Endothelial cell of umbilical vein (primary cell): ENCODE measurements around the gene CDC14B. TPM values are rescaled to one million over a fixed set of nuclear protein-coding genes. Genes with fewer than 3 reads are reported as not detected.

Experiments
- BruUV-seq: library from RNA; stranded (reverse); fragments of 400-500 nt; replicated peaks from 2 replicates; lab custom pipeline; 2021; lab: Mats Ljungman, UMichigan
- CTCF ChIA-PET: fragments of 300-600, 350-600 bp; sonication (Branson Sonifier 250); formaldehyde crosslinking; loops from one replicate; lab custom pipeline; 2021; ENCODE audit warnings: antibody characterized with exemption, inconsistent platforms; lab: Charles Lee
- POLR2A ChIA-PET: fragments of 300-600, 350-600 bp; sonication (Branson Sonifier 250); formaldehyde crosslinking; loops from one replicate; lab custom pipeline; 2021; ENCODE audit warnings: antibody characterized with exemption, inconsistent platforms; lab: Charles Lee
- DNase-seq: peaks from one replicate; pipeline ENCODE4 v3.0.0-alpha.2; 2011; ENCODE audit warnings: low read depth, low spot score
- FAIRE-seq: peaks from 2 replicates; lab custom pipeline; 2011; peaks lifted over from hg19 to GRCh38; lab: Jason Lieb, UNC
- H2AFZ ChIP-seq: 2 replicates; pipeline ENCODE4 v1.6.0; 2012; ENCODE audit warnings: low read depth, low read length, control low read depth, inconsistent platforms
- H3K27ac ChIP-seq: 2 replicates; pipeline ENCODE4 v1.5.1; 2011; ENCODE audit warnings: low read depth, mild to moderate bottlenecking, control low read depth, low read length, moderate library complexity; ENCODE audit not compliant: insufficient read depth
- H3K27me3 ChIP-seq, 2 experiments: 2 replicates each; pipeline versions ENCODE4 v1.6.0 to v1.6.1; 2011; ENCODE audit warnings: low read length in 2 of 2, mixed read lengths in 1 of 2; ENCODE audit not compliant: control insufficient read depth in 2 of 2, insufficient read depth in 2 of 2
- H3K36me3 ChIP-seq, 2 experiments: 2 replicates in 1 of 2; 3 replicates in 1 of 2; pipeline ENCODE4 v1.5.1; 2011; ENCODE audit warnings: low read length in 2 of 2, mild to moderate bottlenecking in 1 of 2, moderate library complexity in 1 of 2; ENCODE audit not compliant: control insufficient read depth in 2 of 2, insufficient read depth in 2 of 2; ENCODE audit errors: extremely low read depth in 1 of 2
- H3K4me1 ChIP-seq: 3 replicates; pipeline ENCODE4 v1.5.1; 2011; ENCODE audit warnings: mild to moderate bottlenecking, low read length; ENCODE audit not compliant: control insufficient read depth, insufficient read depth; ENCODE audit errors: extremely low read depth
- H3K4me2 ChIP-seq: 2 replicates; pipeline ENCODE4 v1.6.1; 2011; ENCODE audit warnings: low read length, control low read depth, mixed read lengths; ENCODE audit not compliant: insufficient read depth
- H3K4me3 ChIP-seq, 3 experiments: fragments of 200-600 bp in 1 of 3; sonication (generic), shearing (Covaris generic) in 1 of 3; replicated peaks in 1 of 3; 2 replicates each; pipeline ENCODE4 v1.5.1; 2011 to 2016; ENCODE audit warnings: control low read depth in 3 of 3, low read length in 3 of 3, mild to moderate bottlenecking in 2 of 3, inconsistent platforms in 1 of 3, low read depth in 1 of 3, moderate library complexity in 1 of 3; ENCODE audit not compliant: insufficient read depth in 1 of 3
- H3K79me2 ChIP-seq: 2 replicates; pipeline ENCODE4 v1.6.0; 2012; ENCODE audit warnings: low read length, inconsistent platforms; ENCODE audit not compliant: control insufficient read depth, insufficient read depth
- H3K9ac ChIP-seq: replicated peaks from 2 replicates; pipeline ENCODE3; 2011; ENCODE audit warnings: low read length, control low read depth; ENCODE audit not compliant: insufficient read depth; ENCODE audit errors: extremely low read depth
- H3K9me1 ChIP-seq: replicated peaks from 3 replicates; pipeline ENCODE4 v1.6.0; 2011; ENCODE audit warnings: mild to moderate bottlenecking, low read length; ENCODE audit not compliant: control insufficient read depth, insufficient read depth; ENCODE audit errors: extremely low read depth
- H3K9me3 ChIP-seq: replicated peaks from 2 replicates; pipeline ENCODE4 v1.5.1; 2012; ENCODE audit warnings: low read length, inconsistent platforms; ENCODE audit not compliant: control insufficient read depth, insufficient read depth
- H4K20me1 ChIP-seq: replicated peaks from 2 replicates; pipeline ENCODE3; 2011; ENCODE audit warnings: mild to moderate bottlenecking, low read length; ENCODE audit not compliant: control insufficient read depth, insufficient read depth; ENCODE audit errors: extremely low read depth
- EZH2 ChIP-seq: IDR thresholded peaks from 2 replicates; pipeline ENCODE4 v1.6.1; 2012; ENCODE audit warnings: borderline replicate concordance, low read depth, mild to moderate bottlenecking, moderate library complexity, low read length, inconsistent platforms; ENCODE audit not compliant: severe bottlenecking
- FOS ChIP-seq: IDR thresholded peaks from 2 replicates; pipeline ENCODE4 v1.6.1; 2011; ENCODE audit warnings: mild to moderate bottlenecking, low read length, moderate library complexity, borderline replicate concordance; ENCODE audit not compliant: insufficient read depth
- GATA2 ChIP-seq: IDR thresholded peaks from 2 replicates; pipeline ENCODE4 v1.7.0; 2011; ENCODE audit warnings: low read depth, mild to moderate bottlenecking, moderate library complexity, mixed read lengths, low read length; ENCODE audit not compliant: insufficient read length, insufficient read depth
- JUN ChIP-seq: IDR thresholded peaks from 2 replicates; pipeline ENCODE4 v1.6.1; 2011; ENCODE audit warnings: borderline replicate concordance, low read depth; ENCODE audit not compliant: insufficient read length, insufficient read depth
- MYC ChIP-seq: IDR thresholded peaks from one replicate; pipeline ENCODE4 v1.6.1; 2011; ENCODE audit warnings: mild to moderate bottlenecking, low read depth, low read length
- POLR2A ChIP-seq: IDR thresholded peaks from 2 replicates; pipeline ENCODE4 v1.6.1; 2012; ENCODE audit warnings: low read depth, mild to moderate bottlenecking, control low read depth, low read length
- POLR2AphosphoS5 ChIP-seq: IDR thresholded peaks from 2 replicates; pipeline ENCODE4 v1.6.1; 2012; ENCODE audit warnings: low read depth, mild to moderate bottlenecking, control low read depth, low read length, moderate library complexity; ENCODE audit not compliant: insufficient read depth
- dilution Hi-C: fragments of 300-500 bp; cut with MboI; formaldehyde crosslinking; loops from one replicate; pipeline ENCODE4 v1.15.0; 2019; ENCODE audit warnings: low sequenced_read_pairs; ENCODE audit not compliant: extremely low pct_ligation_motif_present
- intact Hi-C: fragments of 100-400 bp; cut with micrococcal nuclease; formaldehyde crosslinking; loops from one replicate; pipeline ENCODE4 v1.10.0; 2022
- polyA plus RNA-seq, 4 experiments: library from polyadenylated mRNA; depleted of rRNA in 3 of 4; stranded (reverse) in 3 of 4; unstranded in 1 of 4; fragments of >200 nt; gene quantifications; 2 replicates each; pipeline versions ENCODE4 v1.2.1 to v1.2.3, GENCODE V29; 2011 to 2012; ENCODE audit warnings: missing spikeins in 1 of 4
- total RNA-seq: library from RNA; stranded (reverse); gene quantifications from 2 replicates; pipeline ENCODE4 v1.2.3, GENCODE V29; 2021
- TF ChIP-seq, protein P1 (sequence below), 2 donors: IDR thresholded peaks; 1 replicate in 1 of 2; 2 replicates in 1 of 2; pipeline ENCODE4 v1.5.1; 2011; ENCODE audit warnings: low read length in 2 of 2, mild to moderate bottlenecking in 2 of 2, moderate library complexity in 2 of 2, control low read depth in 1 of 2, inconsistent platforms in 1 of 2, low read depth in 1 of 2; ENCODE audit not compliant: insufficient read depth in 1 of 2; ENCODE audit errors: extremely low read depth in 1 of 2
- TF ChIP-seq, protein P2 (sequence below): IDR thresholded peaks from 2 replicates; pipeline ENCODE4 v1.6.1; 2011; ENCODE audit not compliant: insufficient read depth, insufficient read length

CDC14B gene
- total and polyA plus RNA-seq, 2 donors (not counting 3 experiments of a cell fraction or from before 2014, with no cell fraction given), result 0.39 to 0.93 TPM

DNA sequence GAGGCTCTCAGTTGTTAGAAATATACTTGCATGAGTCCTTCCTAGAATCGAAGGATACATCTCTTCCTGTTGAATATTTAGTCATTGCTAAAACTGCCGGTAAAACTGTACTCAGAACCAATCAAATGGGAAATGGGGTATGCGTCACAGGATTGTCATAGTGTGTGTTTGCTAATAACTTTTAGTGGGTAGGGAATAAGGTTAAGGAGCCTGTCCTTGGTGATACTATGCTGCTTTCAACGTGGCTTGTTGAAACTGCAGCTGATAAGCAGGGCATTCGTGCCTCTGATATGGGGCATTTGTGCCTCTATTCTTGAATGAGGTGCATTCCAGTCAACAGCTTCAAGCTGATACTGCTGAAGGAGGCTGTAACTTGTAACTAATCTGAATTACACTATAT, 143.1 kb downstream of the CDC14B start:
- Histone ChIP-seq H3K9ac (no peak overlapping the region), H3K4me2 (no peak overlapping the region), H3K27ac (no peak overlapping the region), H2AFZ (peak overlapping the region; percentile 73), H3K79me2 (no peaks in the 10 kb centered on the region), H3K27me3 (no peaks in the 10 kb centered on the region), H3K4me3 (no peak overlapping the region), H4K20me1 (no peaks in the 10 kb centered on the region), H3K9me3 (no peaks in the 10 kb centered on the region), H3K36me3 (peaks cover 2% of the 10 kb centered on the region in 2 experiments), H3K9me1 (no peaks in the 10 kb centered on the region), H3K4me1 (no peaks in the 10 kb centered on the region)
- dilution Hi-C loops, result no loop called here
- CTCF ChIA-PET, result interaction anchor here (0.6 to 1.4 kb wide), 2 partner anchors 149 to 190 kb away, joined by 3 to 4 read pairs; no protein-coding TSS in a partner anchor
- intact Hi-C loops, result loop anchor here (1.0 kb wide), 1 partner anchor 14 kb away; no protein-coding TSS in a partner anchor
- FAIRE-seq, result peak; percentile 68
- peak; percentile 30 for DNase-seq
- POLR2A ChIA-PET, result no interaction called here
- no TSS peak for BruUV-seq
- TF ChIP-seq JUN (no peak), POLR2AphosphoS5 (no peak), FOS (no peak), EZH2 (no peak), GATA2 (no peak), POLR2A (no peak), MYC (no peak)
- TF ChIP-seq, protein P1, sequence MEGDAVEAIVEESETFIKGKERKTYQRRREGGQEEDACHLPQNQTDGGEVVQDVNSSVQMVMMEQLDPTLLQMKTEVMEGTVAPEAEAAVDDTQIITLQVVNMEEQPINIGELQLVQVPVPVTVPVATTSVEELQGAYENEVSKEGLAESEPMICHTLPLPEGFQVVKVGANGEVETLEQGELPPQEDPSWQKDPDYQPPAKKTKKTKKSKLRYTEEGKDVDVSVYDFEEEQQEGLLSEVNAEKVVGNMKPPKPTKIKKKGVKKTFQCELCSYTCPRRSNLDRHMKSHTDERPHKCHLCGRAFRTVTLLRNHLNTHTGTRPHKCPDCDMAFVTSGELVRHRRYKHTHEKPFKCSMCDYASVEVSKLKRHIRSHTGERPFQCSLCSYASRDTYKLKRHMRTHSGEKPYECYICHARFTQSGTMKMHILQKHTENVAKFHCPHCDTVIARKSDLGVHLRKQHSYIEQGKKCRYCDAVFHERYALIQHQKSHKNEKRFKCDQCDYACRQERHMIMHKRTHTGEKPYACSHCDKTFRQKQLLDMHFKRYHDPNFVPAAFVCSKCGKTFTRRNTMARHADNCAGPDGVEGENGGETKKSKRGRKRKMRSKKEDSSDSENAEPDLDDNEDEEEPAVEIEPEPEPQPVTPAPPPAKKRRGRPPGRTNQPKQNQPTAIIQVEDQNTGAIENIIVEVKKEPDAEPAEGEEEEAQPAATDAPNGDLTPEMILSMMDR (IDR thresholded peaks at IDR 0.05; ENCODE audit: extremely low read depth in 1 of 2, insufficient read depth in 1 of 2, low read depth in 1 of 2, low read length in 2 of 2), result no peak
- TF ChIP-seq, protein P2, sequence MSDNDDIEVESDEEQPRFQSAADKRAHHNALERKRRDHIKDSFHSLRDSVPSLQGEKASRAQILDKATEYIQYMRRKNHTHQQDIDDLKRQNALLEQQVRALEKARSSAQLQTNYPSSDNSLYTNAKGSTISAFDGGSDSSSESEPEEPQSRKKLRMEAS, result no peak
